Measurements from ENCODE around the gene ARL14. TPM values are rescaled to one million over a fixed set of nuclear protein-coding genes. Genes with fewer than 3 reads are reported as not detected.

ARL14 gene
- total RNA-seq: not detected
- not detected for polyA plus RNA-seq (ENCODE audit: insufficient read length in 2 of 2)
- long read RNA-seq, donor 1: 0 reads
- long read RNA-seq, donor 2: 0 reads
- long read RNA-seq, donor 3: 0 reads
- long read RNA-seq, donor 4: 0 reads

DNA sequence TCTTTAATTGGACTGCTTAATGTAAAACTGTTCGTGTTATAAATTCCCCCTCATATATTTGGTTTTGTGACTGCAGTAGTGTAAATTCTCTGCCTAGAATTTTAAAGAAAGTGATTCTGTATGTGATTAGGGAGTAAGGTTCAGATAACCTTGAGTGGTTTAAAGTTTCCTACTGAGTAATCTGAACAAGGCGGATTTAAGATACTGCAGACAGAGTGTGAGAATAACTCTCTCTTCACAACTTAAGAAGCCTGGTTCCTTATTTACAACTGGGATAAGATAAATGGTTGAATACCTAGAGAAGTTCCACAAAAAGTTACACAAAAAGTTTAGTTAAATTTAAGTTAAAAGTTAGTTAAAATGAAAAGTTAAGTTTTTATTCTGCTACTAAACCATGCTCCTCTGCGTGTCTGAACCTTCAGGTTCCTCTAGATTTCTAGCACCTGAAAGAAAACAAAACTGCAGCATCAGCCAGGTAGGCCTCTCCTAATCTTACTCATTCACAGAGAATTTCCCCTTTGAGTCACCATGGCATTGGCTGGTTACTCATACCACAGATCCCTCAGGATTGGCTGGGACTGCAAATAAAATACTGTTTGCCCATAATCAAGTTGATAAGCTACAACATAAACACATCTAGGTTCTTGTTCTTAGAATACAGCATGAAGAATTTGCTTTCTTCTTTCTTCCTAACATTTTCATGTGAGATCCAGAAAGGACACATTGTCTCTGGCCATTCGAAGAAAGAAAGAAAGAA is at the start of gene ARL14:
TSS of gene ARL14 (plus strand) at position 614 of the 757 bp plus-strand sequence. CDS start 187 bp downstream, outside the sequence.
- H3K4me1 ChIP-seq (ENCODE audit: control insufficient read depth, insufficient read depth, low read length): no peaks in the 10 kb centered on the region
- H3K9me3 ChIP-seq (ENCODE audit: control insufficient read depth, insufficient read depth, low read length): no peaks in the 10 kb centered on the region
- WGBS (ENCODE audit: insufficient coverage): 100% methylated on average over 1 of the region's 4 CpGs
- no peak within 1 kb of the TSS for H3K27ac ChIP-seq (ENCODE audit: low read depth, low read length)
- DNase-seq (ENCODE audit: low read depth in 4 of 6, low spot score in 6 of 6): no peak
- H3K27me3 ChIP-seq (ENCODE audit: control insufficient read depth, insufficient read depth, low read length): no peaks in the 10 kb centered on the region
- no peak within 1 kb of the TSS for H3K4me3 ChIP-seq (ENCODE audit: low read depth, low read length)
- no peaks in the 10 kb centered on the region for H3K36me3 ChIP-seq (ENCODE audit: control insufficient read depth, insufficient read depth, low read length)

GRCh38 chr3:160629491-160629890 is 47.5 kb upstream of the ARL14 start:
- no peak for DNase-seq (ENCODE audit: low read depth in 4 of 6, low spot score in 6 of 6)
- no CpG with 5 or more reads among the region's 2 CpGs for WGBS (ENCODE audit: insufficient coverage)
- H3K27ac ChIP-seq (ENCODE audit: low read depth, low read length): no peak overlapping the region
- no peak overlapping the region for H3K4me3 ChIP-seq (ENCODE audit: low read depth, low read length)
- H3K36me3 ChIP-seq (ENCODE audit: control insufficient read depth, insufficient read depth, low read length): no peaks in the 10 kb centered on the region
- no peaks in the 10 kb centered on the region for H3K9me3 ChIP-seq (ENCODE audit: control insufficient read depth, insufficient read depth, low read length)
- H3K27me3 ChIP-seq (ENCODE audit: control insufficient read depth, insufficient read depth, low read length): no peaks in the 10 kb centered on the region
- no peaks in the 10 kb centered on the region for H3K4me1 ChIP-seq (ENCODE audit: control insufficient read depth, insufficient read depth, low read length)

DNA sequence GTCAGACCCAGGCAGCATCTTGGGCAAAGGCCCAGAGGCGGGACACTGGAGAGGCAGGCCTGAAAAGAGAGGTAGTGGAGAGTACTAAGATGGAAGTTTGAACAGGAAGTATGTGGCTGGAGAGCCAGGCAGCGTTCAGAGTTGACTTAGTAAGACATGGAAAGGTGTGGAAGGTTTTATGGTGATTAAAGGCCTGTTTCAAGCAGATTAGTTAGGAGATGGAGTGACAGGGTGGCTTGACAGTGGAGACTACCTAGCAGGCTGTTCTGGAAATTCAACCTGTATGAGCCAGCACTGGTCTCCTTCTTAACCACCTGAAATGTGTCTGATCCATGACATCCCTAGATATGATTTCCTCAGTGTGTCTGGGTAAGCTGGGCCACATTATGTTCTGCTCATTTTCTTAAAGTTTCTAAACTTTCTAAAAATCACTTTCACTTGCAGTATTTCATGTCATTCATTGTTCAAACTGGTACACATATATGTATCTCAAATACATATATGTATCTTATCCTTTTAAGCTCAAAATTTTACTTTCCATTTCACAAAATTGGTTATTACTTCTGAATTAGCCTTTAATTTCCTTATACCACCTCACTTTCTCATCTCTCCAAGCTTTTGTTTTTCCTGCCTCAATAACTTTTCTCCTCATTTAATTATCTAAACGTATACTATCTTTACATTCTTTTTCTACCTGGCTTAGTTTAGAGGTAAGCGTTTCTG is 43.4 kb upstream of the ARL14 start:
- no peaks in the 10 kb centered on the region for H3K36me3 ChIP-seq (ENCODE audit: control insufficient read depth, insufficient read depth, low read length)
- no peaks in the 10 kb centered on the region for H3K27me3 ChIP-seq (ENCODE audit: control insufficient read depth, insufficient read depth, low read length)
- DNase-seq (ENCODE audit: low read depth in 4 of 6, low spot score in 6 of 6): no peak
- no peak overlapping the region for H3K4me3 ChIP-seq (ENCODE audit: low read depth, low read length)
- no peak overlapping the region for H3K27ac ChIP-seq (ENCODE audit: low read depth, low read length)
- H3K4me1 ChIP-seq (ENCODE audit: control insufficient read depth, insufficient read depth, low read length): no peaks in the 10 kb centered on the region
- 75% methylated on average over 2 of the region's 4 CpGs for WGBS (ENCODE audit: insufficient coverage)
- no peaks in the 10 kb centered on the region for H3K9me3 ChIP-seq (ENCODE audit: control insufficient read depth, insufficient read depth, low read length)

- Histone ChIP-seq H3K4me3 (ENCODE audit: low read depth, low read length) (no peak overlapping the region), H3K27me3 (ENCODE audit: control insufficient read depth, insufficient read depth, low read length) (no peaks in the 10 kb centered on the region), H3K27ac (ENCODE audit: low read depth, low read length) (no peak overlapping the region), H3K4me1 (ENCODE audit: control insufficient read depth, insufficient read depth, low read length) (no peaks in the 10 kb centered on the region), H3K36me3 (ENCODE audit: control insufficient read depth, insufficient read depth, low read length) (no peaks in the 10 kb centered on the region), H3K9me3 (ENCODE audit: control insufficient read depth, insufficient read depth, low read length) (no peaks in the 10 kb centered on the region)
- DNase-seq (ENCODE audit: low read depth in 4 of 6, low spot score in 6 of 6): no peak
Observed at GRCh38 chr3:160635213-160635612, 41.7 kb upstream of the ARL14 start.

- H3K4me3 ChIP-seq (ENCODE audit: low read depth, low read length): no peak overlapping the region
- H3K36me3 ChIP-seq (ENCODE audit: control insufficient read depth, insufficient read depth, low read length): no peaks in the 10 kb centered on the region
- H3K9me3 ChIP-seq (ENCODE audit: control insufficient read depth, insufficient read depth, low read length): no peaks in the 10 kb centered on the region
- no peak overlapping the region for H3K27ac ChIP-seq (ENCODE audit: low read depth, low read length)
- 81% methylated on average over 2 of the region's 2 CpGs for WGBS (ENCODE audit: insufficient coverage)
- H3K4me1 ChIP-seq (ENCODE audit: control insufficient read depth, insufficient read depth, low read length): no peaks in the 10 kb centered on the region
- no peaks in the 10 kb centered on the region for H3K27me3 ChIP-seq (ENCODE audit: control insufficient read depth, insufficient read depth, low read length)
- DNase-seq (ENCODE audit: low read depth in 4 of 6, low spot score in 6 of 6): no peak
Observed at GRCh38 chr3:160637086-160637485, 39.9 kb upstream of the ARL14 start.

- WGBS (ENCODE audit: insufficient coverage): 92% methylated on average over 2 of the region's 2 CpGs
- Histone ChIP-seq H3K4me1 (ENCODE audit: control insufficient read depth, insufficient read depth, low read length) (no peaks in the 10 kb centered on the region), H3K4me3 (ENCODE audit: low read depth, low read length) (no peak overlapping the region), H3K27ac (ENCODE audit: low read depth, low read length) (no peak overlapping the region), H3K9me3 (ENCODE audit: control insufficient read depth, insufficient read depth, low read length) (no peaks in the 10 kb centered on the region), H3K27me3 (ENCODE audit: control insufficient read depth, insufficient read depth, low read length) (no peaks in the 10 kb centered on the region), H3K36me3 (ENCODE audit: control insufficient read depth, insufficient read depth, low read length) (no peaks in the 10 kb centered on the region)
- no peak for DNase-seq (ENCODE audit: low read depth in 4 of 6, low spot score in 6 of 6)
Observed at GRCh38 chr3:160638184-160638583, 38.8 kb upstream of the ARL14 start.

- H3K27ac ChIP-seq (ENCODE audit: low read depth, low read length): no peak overlapping the region
- DNase-seq (ENCODE audit: low read depth in 4 of 6, low spot score in 6 of 6): no peak
- 100% methylated on average over 1 of the region's 2 CpGs for WGBS (ENCODE audit: insufficient coverage)
Observed at GRCh38 chr3:160641665-160642309, 35.2 kb upstream of the ARL14 start.

GRCh38 chr3:160643994-160644393 is 33.0 kb upstream of the ARL14 start:
- no peaks in the 10 kb centered on the region for H3K36me3 ChIP-seq (ENCODE audit: control insufficient read depth, insufficient read depth, low read length)
- H3K9me3 ChIP-seq (ENCODE audit: control insufficient read depth, insufficient read depth, low read length): no peaks in the 10 kb centered on the region
- no peak overlapping the region for H3K27ac ChIP-seq (ENCODE audit: low read depth, low read length)
- no CpG with 5 or more reads among the region's 3 CpGs for WGBS (ENCODE audit: insufficient coverage)
- H3K4me3 ChIP-seq (ENCODE audit: low read depth, low read length): no peak overlapping the region
- H3K4me1 ChIP-seq (ENCODE audit: control insufficient read depth, insufficient read depth, low read length): no peaks in the 10 kb centered on the region
- no peak for DNase-seq (ENCODE audit: low read depth in 4 of 6, low spot score in 6 of 6)
- no peaks in the 10 kb centered on the region for H3K27me3 ChIP-seq (ENCODE audit: control insufficient read depth, insufficient read depth, low read length)

More at GRCh38 chr3:160641665-160642309, 35.2 kb upstream of the ARL14 start:
- no peaks in the 10 kb centered on the region for H3K36me3 ChIP-seq (ENCODE audit: control insufficient read depth, insufficient read depth, low read length)
- H3K4me1 ChIP-seq (ENCODE audit: control insufficient read depth, insufficient read depth, low read length): no peaks in the 10 kb centered on the region
- H3K4me3 ChIP-seq (ENCODE audit: low read depth, low read length): no peak overlapping the region
- H3K27me3 ChIP-seq (ENCODE audit: control insufficient read depth, insufficient read depth, low read length): no peaks in the 10 kb centered on the region
- no peaks in the 10 kb centered on the region for H3K9me3 ChIP-seq (ENCODE audit: control insufficient read depth, insufficient read depth, low read length)

GRCh38 chr3:160644491-160644890 is 32.5 kb upstream of the ARL14 start:
- no peaks in the 10 kb centered on the region for H3K36me3 ChIP-seq (ENCODE audit: control insufficient read depth, insufficient read depth, low read length)
- no peaks in the 10 kb centered on the region for H3K27me3 ChIP-seq (ENCODE audit: control insufficient read depth, insufficient read depth, low read length)
- H3K27ac ChIP-seq (ENCODE audit: low read depth, low read length): no peak overlapping the region
- 60% methylated on average over 2 of the region's 2 CpGs for WGBS (ENCODE audit: insufficient coverage)
- H3K9me3 ChIP-seq (ENCODE audit: control insufficient read depth, insufficient read depth, low read length): no peaks in the 10 kb centered on the region
- no peak overlapping the region for H3K4me3 ChIP-seq (ENCODE audit: low read depth, low read length)
- H3K4me1 ChIP-seq (ENCODE audit: control insufficient read depth, insufficient read depth, low read length): no peaks in the 10 kb centered on the region
- DNase-seq (ENCODE audit: low read depth in 4 of 6, low spot score in 6 of 6): no peak
